ENCODE data around the gene SLC36A3.

Gene SLC36A3

GRCh38 chr5:151298063-151298855, 5.3 kb downstream of the SLC36A3 start:
- DNase-seq, result no peak

- DNase-seq, result no peak
Observed at GRCh38 chr5:151296974-151297373, 6.6 kb downstream of the SLC36A3 start.

- no peak for DNase-seq
Observed at GRCh38 chr5:151296478-151296830, 7.1 kb downstream of the SLC36A3 start.

- DNase-seq, result no peak
Observed at GRCh38 chr5:151295791-151296477, 7.6 kb downstream of the SLC36A3 start.

GRCh38 chr5:151295138-151295537, 8.4 kb downstream of the SLC36A3 start:
- DNase-seq, result no peak

- no peak for DNase-seq
Observed at GRCh38 chr5:151293624-151294023, 9.9 kb downstream of the SLC36A3 start.

GRCh38 chr5:151288180-151288579, 15.4 kb downstream of the SLC36A3 start:
- DNase-seq, result no peak

GRCh38 chr5:151286246-151286645, 17.3 kb downstream of the SLC36A3 start:
- no peak for DNase-seq

- DNase-seq, result no peak
Observed at GRCh38 chr5:151285683-151286082, 17.9 kb downstream of the SLC36A3 start.

- peak; percentile 30 for DNase-seq
Observed at GRCh38 chr5:151284392-151284967, 19.1 kb downstream of the SLC36A3 start.

- no peak for DNase-seq
Observed at GRCh38 chr5:151283120-151283825, 20.3 kb downstream of the SLC36A3 start.

GRCh38 chr5:151281001-151281639, 22.4 kb downstream of the SLC36A3 start:
- no peak for DNase-seq

- DNase-seq, result no peak
Observed at GRCh38 chr5:151280443-151280842, 23.1 kb downstream of the SLC36A3 start.

GRCh38 chr5:151278845-151279244, 24.7 kb downstream of the SLC36A3 start:
- no peak for DNase-seq

GRCh38 chr5:151275803-151276202, 27.8 kb downstream of the SLC36A3 start:
- DNase-seq, result no peak

- no peak for DNase-seq
Observed at GRCh38 chr5:151274666-151275065, 28.9 kb downstream of the SLC36A3 start.

GRCh38 chr5:151271336-151271735, 32.2 kb downstream of the SLC36A3 start:
- DNase-seq, result no peak

- DNase-seq, result no peak
Observed at GRCh38 chr5:151270599-151270998, 33.0 kb downstream of the SLC36A3 start.

- DNase-seq, result no peak
Observed at GRCh38 chr5:151267491-151268260, 35.9 kb downstream of the SLC36A3 start.

GRCh38 chr5:151264113-151264512, 39.5 kb downstream of the SLC36A3 start:
- peak; percentile 51 for DNase-seq

GRCh38 chr5:151262532-151262931, 41.0 kb downstream of the SLC36A3 start:
- no peak for DNase-seq

- DNase-seq, result no peak
Observed at GRCh38 chr5:151259931-151260330, 43.6 kb downstream of the SLC36A3 start.

Measured in stimulated activated CD8-positive, alpha-beta memory T cell treated with anti-CD3 and anti-CD28 coated beads, Interleukin-4, amount 100 ng/mL, for 48 hours (primary cell).